NCI-H1417 treated with DMSO at 0.1 percent for 48 hours (cell line): ENCODE measurements around the gene KANSL1L.
"Not testable (repeated sequence)": the region's sequence is repeated elsewhere in the genome, so short reads cannot be mapped to it uniquely, and the experiment has no call there.

Experiments
- DNase-seq: peaks from one replicate; lab custom pipeline; 2025; lab: John Stamatoyannopoulos, UW

Gene KANSL1L, protein sequence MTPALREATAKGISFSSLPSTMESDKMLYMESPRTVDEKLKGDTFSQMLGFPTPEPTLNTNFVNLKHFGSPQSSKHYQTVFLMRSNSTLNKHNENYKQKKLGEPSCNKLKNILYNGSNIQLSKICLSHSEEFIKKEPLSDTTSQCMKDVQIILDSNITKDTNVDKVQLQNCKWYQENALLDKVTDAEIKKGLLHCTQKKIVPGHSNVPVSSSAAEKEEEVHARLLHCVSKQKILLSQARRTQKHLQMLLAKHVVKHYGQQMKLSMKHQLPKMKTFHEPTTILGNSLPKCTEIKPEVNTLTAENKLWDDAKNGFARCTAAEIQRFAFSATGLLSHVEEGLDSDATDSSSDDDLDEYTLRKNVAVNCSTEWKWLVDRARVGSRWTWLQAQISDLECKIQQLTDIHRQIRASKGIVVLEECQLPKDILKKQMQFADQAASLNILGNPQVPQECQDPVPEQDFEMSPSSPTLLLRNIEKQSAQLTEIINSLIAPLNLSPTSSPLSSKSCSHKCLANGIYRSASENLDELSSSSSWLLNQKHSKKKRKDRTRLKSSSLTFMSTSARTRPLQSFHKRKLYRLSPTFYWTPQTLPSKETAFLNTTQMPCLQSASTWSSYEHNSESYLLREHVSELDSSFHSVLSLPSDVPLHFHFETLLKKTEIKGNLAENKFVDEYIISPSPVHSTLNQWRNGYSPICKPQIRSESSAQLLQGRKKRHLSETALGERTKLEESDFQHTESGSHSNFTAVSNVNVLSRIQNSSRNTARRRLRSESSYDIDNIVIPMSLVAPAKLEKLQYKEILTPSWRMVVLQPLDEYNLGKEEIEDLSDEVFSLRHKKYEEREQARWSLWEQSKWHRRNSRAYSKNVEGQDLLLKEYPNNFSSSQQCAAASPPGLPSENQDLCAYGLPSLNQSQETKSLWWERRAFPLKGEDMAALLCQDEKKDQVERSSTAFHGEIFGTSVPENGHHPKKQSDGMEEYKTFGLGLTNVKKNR

DNA sequence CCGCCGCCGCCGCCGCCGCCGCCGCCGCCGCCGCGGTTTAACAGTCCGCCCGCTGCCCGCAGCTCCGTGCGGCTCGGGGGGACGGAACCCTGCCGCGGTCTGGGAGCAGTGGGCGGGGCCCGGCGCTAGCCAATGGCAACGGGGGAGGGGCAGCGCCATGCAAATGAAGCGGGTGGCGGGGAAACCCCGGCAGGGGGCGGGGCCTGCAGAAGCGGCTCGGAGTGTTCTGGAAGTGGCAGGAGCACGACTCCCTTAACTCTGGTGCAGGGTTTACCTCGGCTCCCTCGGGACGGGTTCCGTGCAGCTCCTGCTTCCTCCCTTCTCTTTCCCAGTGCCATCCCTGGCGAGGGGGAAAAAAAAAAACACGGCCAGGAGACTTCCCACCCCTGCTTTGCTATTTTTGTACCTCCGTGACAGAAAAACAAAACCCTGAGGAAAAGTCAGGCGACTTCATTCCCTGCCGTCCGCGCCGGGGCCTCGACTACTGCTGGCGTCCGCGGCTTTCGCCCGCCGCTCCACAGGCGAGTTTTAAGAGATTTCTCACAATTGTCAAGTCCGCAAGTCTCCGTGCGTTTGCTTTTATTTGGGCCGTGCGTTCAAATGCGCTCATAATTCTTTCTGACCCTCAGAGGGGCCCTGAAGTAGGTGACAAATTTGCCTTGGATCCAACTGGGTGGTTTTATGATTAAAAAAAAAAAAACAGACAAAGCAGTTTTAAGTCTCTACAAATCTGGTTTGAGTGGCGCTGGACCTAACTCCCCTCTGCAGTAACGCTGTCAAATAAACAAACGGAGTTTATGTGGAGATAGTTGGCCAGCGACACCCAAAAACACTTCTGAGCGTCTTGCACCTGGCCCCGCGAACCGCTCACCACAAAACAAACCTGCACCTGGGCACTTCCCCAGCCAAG is at the start of gene KANSL1L:
KANSL1L (minus strand) TSS at position 101 of the 910 bp plus-strand sequence. CDS start 16,827 bp downstream, outside the sequence.
- peak; percentile 81 for DNase-seq

DNA sequence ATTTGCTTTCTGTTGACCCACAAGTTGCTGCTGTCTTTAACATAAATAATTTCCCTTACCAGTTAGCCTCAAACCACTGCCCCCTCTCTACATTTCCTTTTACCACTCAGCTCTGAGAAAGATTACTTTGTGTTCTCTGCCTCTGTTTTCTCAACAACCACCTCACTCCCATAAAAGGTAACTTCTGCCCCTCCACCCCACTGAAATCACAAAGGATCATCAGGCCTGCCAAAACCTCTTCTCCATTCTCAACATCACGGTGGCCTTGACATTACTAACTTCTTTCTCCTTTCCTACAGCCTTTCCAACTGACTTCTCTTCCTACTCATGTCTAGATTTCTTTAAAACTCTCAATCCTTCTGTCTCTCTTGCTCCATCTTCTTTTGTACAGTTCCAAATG is 43.9 kb upstream of the KANSL1L start:
- DNase-seq, result no peak

DNA sequence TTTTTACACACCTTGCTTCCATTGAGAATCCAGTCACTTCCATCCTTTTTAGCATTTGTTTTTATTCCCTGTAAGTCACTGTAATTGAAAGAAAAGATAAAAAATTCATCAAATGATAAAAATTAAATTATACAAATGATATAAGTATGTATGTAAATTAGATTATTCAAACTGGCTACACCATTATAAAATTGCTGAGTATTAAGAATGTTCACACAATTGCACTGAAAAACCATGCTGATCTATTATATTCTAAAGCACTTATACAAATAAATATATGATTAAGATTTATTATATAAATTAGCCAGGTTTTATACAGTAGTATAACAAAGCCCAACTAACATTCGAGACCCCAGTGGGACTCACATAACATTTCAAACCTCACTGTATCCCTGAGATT is 39.0 kb upstream of the KANSL1L start:
- no peak for DNase-seq

DNA sequence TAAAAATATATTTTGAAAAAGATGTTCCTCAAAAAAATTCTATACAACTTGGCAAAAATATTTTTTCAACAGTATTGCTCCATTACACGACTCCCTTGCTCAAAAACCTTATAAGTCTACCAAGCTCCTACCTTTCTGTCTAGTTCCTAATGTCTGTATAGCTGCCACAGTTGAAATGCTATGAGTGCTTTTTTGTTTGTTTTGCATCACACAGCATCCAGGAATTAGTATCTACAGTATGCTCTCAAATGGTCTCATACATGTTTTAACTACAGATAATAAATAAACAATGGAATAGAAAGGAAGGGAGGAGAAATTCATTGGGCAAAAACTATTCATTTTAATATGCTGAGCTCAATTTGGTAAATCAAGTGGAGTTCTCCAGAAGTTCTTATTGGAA is 36.7 kb upstream of the KANSL1L start:
- no peak for DNase-seq

DNA sequence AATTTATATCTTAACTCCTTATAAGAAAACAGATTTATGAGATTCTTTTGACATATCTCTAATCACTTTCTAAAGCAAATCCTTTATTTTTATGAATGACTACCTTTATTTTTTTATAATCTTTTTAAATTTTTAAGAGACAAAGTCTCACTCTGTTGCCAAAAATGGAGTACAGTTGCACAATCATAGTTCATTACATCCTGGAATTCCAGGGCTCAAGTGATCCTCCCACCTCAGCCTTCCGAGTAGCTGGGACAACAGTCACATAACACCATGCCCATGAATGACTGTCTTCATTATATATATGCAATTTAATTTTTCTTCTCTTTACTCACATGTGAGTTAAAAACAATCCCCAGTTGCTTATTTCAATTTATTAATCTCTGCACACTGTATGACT is 32.3 kb upstream of the KANSL1L start:
- no peak for DNase-seq

DNA sequence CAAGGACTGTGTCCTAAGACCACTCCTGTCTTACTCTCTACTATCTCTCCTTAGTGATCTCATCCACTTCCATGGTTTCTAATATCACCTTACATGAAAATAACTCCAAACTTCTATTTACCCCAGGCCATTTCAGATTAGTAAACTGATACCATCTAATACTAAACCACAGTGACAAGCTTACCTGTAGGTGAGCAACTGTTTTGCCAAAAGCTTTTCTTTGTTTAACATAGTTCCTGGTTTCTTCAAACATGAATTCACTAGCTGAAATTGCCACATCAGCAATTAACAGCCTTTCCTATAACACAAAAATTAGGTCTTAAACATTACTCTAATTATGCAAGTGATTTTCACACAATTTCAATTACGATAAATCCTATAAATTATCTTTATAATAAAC is 31.9 kb upstream of the KANSL1L start:
- no peak for DNase-seq

DNA sequence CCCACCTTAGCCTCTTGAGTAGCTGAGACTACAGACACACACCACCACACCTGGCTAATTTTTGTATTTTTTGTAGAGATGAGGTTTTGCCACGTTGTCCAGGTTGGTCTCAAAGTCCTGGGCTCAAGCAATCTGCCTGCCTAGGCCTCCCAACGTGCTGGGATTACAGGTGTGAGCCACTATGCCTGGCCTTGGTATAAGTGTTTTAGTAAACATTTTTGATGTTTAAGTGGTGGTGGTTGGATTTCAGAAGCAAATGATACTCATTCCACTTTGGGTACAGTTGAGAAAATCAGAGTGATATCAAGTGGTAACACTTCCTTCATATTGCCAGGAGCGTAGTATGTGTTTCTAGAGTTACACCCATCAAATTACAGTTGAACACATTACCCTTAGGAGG is 28.6 kb upstream of the KANSL1L start:
- no peak for DNase-seq

DNA sequence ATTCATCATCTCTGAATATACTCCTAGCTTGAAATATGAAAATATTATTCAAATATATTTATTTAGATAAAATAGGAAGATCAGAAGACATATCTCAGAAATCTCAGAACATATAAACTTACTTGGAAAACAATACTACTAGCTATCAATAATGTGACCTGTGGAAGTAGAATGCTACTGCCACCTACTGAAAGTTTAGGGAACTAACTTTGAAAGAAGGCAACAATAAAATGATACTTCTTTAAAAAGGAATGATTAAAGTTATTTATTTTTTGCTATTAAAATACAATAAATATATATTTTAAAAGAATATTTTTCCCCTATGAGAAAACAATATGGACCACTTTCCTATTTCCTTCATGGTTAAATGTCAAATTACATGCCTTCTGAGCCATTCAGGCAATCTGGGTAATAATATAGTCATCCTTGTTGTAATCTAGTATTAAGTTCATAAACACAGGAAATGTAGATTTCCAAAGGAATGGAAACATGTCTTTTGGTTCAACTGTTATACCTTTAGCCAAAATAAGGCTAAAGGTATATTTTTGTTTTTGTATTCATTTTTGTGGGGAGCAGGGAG is 28.1 kb upstream of the KANSL1L start:
- DNase-seq, result no peak

DNA sequence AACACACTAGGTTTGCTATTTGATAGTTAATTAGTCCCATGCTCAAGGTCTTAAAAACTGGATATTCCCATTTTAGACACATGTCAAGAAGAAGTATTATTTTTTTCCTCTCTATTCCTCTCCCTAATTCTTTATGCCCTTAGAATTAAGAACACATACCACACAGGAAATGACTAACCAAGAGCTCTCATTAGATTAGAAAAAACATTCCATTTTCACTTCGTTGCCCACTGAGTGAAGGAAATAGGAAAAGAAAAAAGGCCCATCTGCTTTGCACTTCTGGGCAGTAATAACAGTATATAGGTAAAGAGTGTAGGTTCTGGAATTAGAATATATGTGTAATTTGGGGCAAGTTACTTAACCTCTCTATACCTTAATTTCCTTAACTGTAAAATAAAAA is 27.1 kb upstream of the KANSL1L start:
- no peak for DNase-seq

DNA sequence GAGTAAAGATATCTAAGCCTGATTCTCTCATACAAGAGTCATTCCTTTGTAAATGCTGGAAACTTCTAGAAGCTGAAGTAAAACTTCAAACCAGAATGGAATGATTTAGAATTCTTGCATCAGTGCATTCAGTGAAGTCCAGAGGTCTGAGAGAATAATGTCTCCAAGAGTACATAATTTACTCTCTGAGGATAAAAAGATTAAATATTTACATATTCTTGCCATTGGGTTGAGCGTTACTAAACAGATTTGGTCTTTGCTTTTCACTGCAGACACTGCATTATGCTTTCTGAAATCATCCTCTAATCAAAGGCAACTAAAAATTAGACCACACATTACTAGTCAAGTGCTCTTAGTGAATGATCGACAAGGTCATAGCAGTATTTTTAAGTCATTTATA is 26.5 kb upstream of the KANSL1L start:
- DNase-seq, result no peak

DNA sequence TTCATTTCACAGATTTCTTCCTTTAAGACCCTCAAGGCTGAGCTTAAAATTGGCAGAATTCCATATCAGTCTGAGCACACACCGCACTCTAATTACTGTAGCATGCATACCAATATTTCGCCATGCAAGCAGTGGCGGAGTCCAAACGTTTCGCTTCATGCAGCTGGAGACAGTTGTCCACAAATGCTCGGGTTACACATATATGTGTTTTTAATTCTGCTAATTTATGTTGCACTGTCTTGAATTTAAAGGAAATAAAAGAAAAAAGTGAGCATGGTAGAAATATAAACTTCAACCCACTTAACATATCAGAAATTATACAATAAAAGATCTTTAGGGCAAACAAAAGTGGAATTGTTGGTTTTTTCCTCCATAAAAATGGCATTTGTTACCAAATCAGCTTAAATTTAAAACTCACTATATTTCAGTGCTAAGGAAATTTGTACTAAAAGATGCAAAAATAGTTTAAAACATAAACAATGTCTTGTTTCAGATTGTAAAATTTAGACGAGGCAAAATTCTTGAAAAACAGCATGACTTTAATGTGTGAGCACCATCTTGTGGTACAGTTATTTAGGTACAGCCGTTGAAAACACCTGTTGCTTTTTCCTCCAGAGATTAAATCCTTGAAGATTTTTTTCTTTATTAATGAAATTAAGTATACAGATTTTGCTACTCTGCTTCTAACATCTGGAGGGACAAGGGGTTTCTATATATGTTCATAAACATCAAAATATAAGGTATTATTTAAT is 24.1 kb upstream of the KANSL1L start:
- peak; percentile 65 for DNase-seq

DNA sequence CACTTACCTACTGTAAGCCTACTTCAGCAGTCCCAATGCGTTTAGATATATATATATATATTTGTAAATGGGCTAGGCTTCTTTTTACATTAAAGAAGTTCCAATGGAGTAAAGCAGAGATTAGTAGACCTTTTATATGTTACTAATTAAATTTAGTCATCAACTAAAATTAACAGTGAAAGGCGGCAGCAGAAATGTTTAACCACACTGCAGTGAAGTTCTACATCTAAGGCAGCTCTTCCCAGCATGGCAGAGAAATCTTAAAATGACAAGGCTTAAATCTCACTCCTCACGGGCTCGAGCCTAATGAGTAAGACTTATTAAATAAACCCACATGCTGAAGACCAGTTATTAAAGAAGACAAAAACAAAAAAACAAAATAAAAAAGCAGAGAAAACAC is 19.1 kb upstream of the KANSL1L start:
- no peak for DNase-seq

DNA sequence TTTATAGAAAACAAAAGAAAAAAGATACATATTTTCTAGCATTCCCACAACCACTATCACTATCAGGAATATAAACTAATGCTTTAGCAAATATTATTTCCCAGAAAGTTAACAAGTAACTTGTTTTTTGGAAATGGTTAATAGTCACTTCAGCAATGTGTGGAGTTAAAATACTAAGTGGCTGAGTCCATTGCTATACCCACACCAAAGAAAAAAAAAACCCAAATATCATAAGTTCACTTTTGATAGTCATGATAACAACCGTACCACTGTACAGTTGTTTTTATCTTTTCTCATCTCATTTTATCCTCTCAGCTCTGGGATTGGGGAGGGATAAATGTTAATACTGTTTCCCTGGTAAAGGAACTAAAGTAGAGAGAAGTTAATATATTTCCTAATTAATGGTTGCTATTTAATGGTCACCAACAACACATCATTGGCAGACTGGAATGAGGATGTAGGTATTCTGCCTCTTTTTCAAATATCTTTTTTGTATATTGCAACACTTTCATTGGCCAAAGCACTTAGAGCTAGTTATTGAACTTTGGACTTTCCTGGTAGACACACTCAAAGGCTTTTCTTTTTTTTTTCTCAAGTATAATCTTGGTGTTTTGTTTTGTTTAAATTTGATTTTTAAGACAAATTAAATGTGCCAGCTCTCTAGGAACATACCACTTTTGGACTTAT is 18.4 kb upstream of the KANSL1L start:
- DNase-seq, result no peak

DNA sequence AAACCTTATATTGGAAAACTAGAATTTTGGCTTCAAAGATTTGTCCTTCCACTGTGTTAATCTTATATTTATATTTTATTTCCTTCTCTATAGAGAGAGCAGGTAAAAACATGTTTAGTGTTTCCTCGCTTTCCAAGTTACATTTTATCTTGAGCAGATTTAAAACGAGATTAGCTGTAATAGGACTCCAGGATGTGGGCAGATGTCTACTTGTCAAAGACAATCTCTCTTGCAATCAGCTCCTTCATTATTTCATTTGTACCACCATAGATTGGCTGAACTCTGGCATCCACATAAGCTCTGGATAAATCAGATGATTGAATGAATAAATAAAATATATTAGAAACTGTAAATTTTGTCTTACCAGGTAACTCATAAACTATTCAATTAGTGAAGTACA is 17.5 kb upstream of the KANSL1L start:
- no peak for DNase-seq

DNA sequence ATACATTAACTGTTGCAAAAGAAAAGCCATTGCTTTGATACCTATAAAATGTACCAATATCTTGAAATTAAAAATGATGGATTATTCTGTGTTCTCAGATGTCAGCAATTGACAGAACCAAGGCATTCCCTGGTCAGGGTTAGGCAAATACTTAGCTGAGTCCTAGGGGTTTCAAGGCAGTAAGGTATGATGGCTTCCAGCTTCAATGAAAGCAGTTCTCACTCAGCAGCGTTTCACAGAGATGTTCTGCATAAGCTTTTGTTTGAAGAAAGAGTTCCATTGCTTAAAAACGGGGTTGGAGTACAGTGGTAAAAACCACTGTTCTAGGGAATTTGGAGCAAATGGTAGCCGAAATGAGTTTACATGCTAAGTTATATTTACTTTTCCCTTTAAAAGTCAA is 17.0 kb upstream of the KANSL1L start:
- no peak for DNase-seq

DNA sequence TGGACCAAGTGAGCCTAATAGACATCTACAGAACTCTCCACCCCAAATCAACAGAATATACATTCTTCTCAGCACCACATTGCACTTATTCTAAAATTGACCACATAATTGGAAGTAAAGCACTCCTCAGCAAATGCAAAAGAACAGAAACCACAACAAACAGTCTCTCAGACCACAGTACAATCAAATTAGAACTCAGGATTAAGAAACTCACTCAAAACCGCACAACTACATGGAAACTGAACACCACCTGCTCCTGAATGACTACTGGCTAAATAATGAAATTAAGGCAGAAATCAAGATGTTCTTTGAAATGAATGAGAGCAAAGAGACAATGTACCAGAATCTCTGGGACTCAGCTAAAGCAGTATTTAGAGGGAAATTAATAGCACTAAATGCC is 12.7 kb upstream of the KANSL1L start:
- not testable (repeated sequence) for DNase-seq

DNA sequence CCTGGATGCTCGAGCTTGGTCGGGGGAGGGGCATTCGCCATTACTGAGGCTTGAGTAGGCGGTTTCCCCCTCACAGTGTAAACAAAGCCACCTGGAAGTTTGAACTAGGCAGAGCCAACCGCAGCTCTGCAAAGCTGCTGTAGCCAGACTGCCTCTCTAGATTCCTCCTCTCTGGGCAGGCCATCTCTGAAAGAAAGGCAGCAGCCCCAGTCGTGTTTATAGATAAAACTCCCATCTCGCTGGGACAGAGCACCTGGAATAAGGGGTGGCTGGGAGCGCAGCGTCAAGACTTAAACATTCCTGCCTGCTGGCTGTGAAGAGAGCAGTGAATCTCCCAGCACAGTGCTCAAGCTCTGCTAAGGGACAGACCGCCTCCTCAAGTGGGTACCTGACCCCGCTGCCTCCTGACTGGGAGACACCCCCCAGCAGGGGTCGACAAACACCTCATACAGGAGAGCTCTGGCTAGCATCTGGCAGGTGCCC is 10.4 kb upstream of the KANSL1L start:
- DNase-seq, result not testable (repeated sequence)

DNA sequence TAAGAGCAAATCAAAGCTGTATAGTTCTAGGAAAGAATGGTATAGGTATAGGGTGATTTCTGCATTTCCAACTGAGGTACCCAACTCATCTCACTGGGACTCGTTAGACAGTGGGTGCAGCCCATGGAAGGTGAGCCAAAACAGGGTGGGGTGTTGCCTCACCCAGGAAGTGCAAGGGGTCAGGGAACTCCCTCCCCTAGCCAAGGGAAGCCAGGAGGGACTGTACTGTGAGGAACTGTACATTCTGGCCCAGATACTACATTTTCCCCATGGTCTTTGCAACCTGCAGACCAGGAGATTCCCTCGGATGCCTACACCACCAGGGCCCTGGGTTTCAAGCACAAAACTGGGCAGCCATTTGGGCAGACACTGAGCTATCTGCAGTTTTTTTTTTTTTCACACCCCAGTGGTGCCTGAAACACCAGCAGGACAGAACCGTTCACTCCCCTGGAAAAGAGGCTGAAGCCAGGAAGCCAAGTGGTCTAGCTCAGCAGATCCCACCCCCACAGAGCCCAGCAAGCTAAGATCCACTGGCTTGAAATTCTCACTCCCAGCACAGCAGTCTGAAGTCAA is 9.9 kb upstream of the KANSL1L start:
- DNase-seq, result not testable (repeated sequence)

DNA sequence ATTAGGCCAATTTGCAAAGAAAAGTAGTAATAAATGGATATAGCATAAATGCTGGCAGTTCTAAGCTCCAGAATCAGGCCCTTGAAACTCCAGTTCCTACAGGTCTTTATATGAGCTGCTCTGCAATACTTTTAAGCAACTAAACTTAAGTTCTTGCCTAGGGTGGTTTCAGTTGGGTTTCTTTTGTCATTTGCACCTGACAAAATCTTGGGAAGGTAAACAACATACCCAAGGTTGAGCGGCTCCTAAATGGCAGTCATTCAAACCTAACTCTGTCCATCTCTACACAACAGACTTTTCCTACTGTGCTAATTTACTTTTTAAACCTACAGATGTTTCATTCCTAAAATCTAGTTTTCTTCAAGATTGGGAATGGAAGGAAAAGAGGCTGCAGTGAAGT is 9.3 kb upstream of the KANSL1L start:
- no peak for DNase-seq
